ENCODE measurements around the gene TNFRSF8. TPM values are rescaled to one million over a fixed set of nuclear protein-coding genes. Genes with fewer than 3 reads are reported as not detected.

TNFRSF8 gene
- total RNA-seq, 1 experiment from 2014 or later = 0.13 TPM

- CTCF ChIA-PET = no interaction called here
- H3K4me3 ChIP-seq (ENCODE audit: low read depth in 2 of 2, low read length in 2 of 2) = no peak overlapping the region
- H3K4me1 ChIP-seq (ENCODE audit: control insufficient read depth, insufficient read depth, low read length) = no peaks in the 10 kb centered on the region
- intact Hi-C loops (cut with micrococcal nuclease; ENCODE audit: unreplicated experiment) = no loop called here
- POLR2A ChIA-PET = no interaction called here
- in situ Hi-C loops (cut with HindIII; ENCODE audit: low pct_unique_long_range_greater_than_20kb, low sequenced_read_pairs) = no loop called here
- H3K36me3 ChIP-seq (ENCODE audit: control insufficient read depth, insufficient read depth, low read length) = no peaks in the 10 kb centered on the region
- TF ChIP-seq REST (IDR thresholded peaks at IDR 0.05; ENCODE audit: insufficient read depth in 1 of 2, low read depth in 2 of 2, low read length in 1 of 2) (no peak), SIN3A (IDR thresholded peaks at IDR 0.05; ENCODE audit: borderline replicate concordance, insufficient read depth, low read depth, low read length) (no peak), TCF7L2 (IDR thresholded peaks at IDR 0.05; ENCODE audit: low read depth, low read length) (no peak), CTCF (IDR thresholded peaks at IDR 0.05) (no peak), POLR2AphosphoS5 (IDR thresholded peaks at IDR 0.05; ENCODE audit: low read depth, low read length) (no peak)
- no peaks in the 10 kb centered on the region for H3K27me3 ChIP-seq (ENCODE audit: control insufficient read depth, insufficient read depth, low read length)
- BruUV-seq (replicated peaks) = no TSS peak
- ATAC-seq (no peak), DNase-seq (ENCODE audit: low read depth, low spot score) (no peak)
- no peak overlapping the region for H3K27ac ChIP-seq (ENCODE audit: low read length)
- no peaks in the 10 kb centered on the region for H3K9me3 ChIP-seq (ENCODE audit: control insufficient read depth, insufficient read depth, low read depth, low read length)
Observed at GRCh38 chr1:12104417-12104816, 41.3 kb downstream of the TNFRSF8 start.

GRCh38 chr1:12106153-12106552 is 43.0 kb downstream of the TNFRSF8 start:
- Histone ChIP-seq H3K4me1 (ENCODE audit: control insufficient read depth, insufficient read depth, low read length) (no peaks in the 10 kb centered on the region), H3K36me3 (ENCODE audit: control insufficient read depth, insufficient read depth, low read length) (no peaks in the 10 kb centered on the region), H3K27me3 (ENCODE audit: control insufficient read depth, insufficient read depth, low read length) (no peaks in the 10 kb centered on the region), H3K27ac (ENCODE audit: low read length) (no peak overlapping the region), H3K4me3 (ENCODE audit: low read depth in 2 of 2, low read length in 2 of 2) (no peak overlapping the region), H3K9me3 (ENCODE audit: control insufficient read depth, insufficient read depth, low read depth, low read length) (no peaks in the 10 kb centered on the region)
- DNase-seq (ENCODE audit: low read depth, low spot score) (no peak), ATAC-seq (no peak)
- TF ChIP-seq CTCF (IDR thresholded peaks at IDR 0.05) = no peak
- no peak for TF ChIP-seq SIN3A (IDR thresholded peaks at IDR 0.05; ENCODE audit: borderline replicate concordance, insufficient read depth, low read depth, low read length)
- no peak for TF ChIP-seq TCF7L2 (IDR thresholded peaks at IDR 0.05; ENCODE audit: low read depth, low read length)
- no peak for TF ChIP-seq POLR2AphosphoS5 (IDR thresholded peaks at IDR 0.05; ENCODE audit: low read depth, low read length)
- no peak for TF ChIP-seq REST (IDR thresholded peaks at IDR 0.05; ENCODE audit: insufficient read depth in 1 of 2, low read depth in 2 of 2, low read length in 1 of 2)
- intact Hi-C loops (cut with micrococcal nuclease; ENCODE audit: unreplicated experiment) (no loop called here), in situ Hi-C loops (cut with HindIII; ENCODE audit: low pct_unique_long_range_greater_than_20kb, low sequenced_read_pairs) (no loop called here)
- CTCF ChIA-PET = interaction anchor here (0.7 kb wide), 1 partner anchor 11 kb away, joined by 3 read pairs; no protein-coding TSS in a partner anchor
- POLR2A ChIA-PET = no interaction called here
- BruUV-seq (replicated peaks) = no TSS peak

Measured in Panc1 (cell line).